ENCODE data around the gene SLC39A12. TPM values are rescaled to one million over a fixed set of nuclear protein-coding genes. Genes with fewer than 3 reads are reported as not detected.
A peak's percentile ranks its signal among the peaks of the same experiment; 100 is the strongest.

Gene SLC39A12
- total RNA-seq (2014; rRNA removed; shearing (Covaris generic)), result not detected in 2 replicates
- polyA plus RNA-seq (2016; fragmentation: Nextera tagmentation; extraction: Ambion mirVana), result not detected in 2 replicates
- long read RNA-seq, result 0 reads

- Mint-ChIP-seq H3K9me3 (peaks cover 7% of the 10 kb centered on the region; the same call in 1 of the 3 replicates), H3K27ac (no peak within 1 kb of the TSS), H3K4me1 (peaks cover 8% of the 10 kb centered on the region; the same call in 2 of the 3 replicates), H3K36me3 (ENCODE audit: low read depth) (peaks cover 2% of the 10 kb centered on the region; the same call in 1 of the 3 replicates), H3K27me3 (ENCODE audit: insufficient read depth, low read depth, poor library complexity) (peaks cover 1% of the 10 kb centered on the region), H3K4me3 (no peak within 1 kb of the TSS)
- Histone ChIP-seq H3K4me1 (ENCODE audit: insufficient read depth) (no peaks in the 10 kb centered on the region), H3K4me2 (no peak within 1 kb of the TSS), H3K9me2 (ENCODE audit: insufficient read depth) (0 out of 2 replicates have a peak, but pooled peaks cover 5% of the 10 kb centered on the region), H3F3A (replicated peaks; ENCODE audit: low read depth) (no peaks in the 10 kb centered on the region), H3K79me2 (replicated peaks; ENCODE audit: insufficient read depth) (no peaks in the 10 kb centered on the region), H3K36me3 (ENCODE audit: insufficient read depth) (no peaks in the 10 kb centered on the region), H2AFZ (peak within 1 kb of the TSS; percentile 91), H3K4me3 (no peak within 1 kb of the TSS), H3K27ac (ENCODE audit: low read depth) (no peak within 1 kb of the TSS), H3K27me3 (ENCODE audit: insufficient read depth) (no peaks in the 10 kb centered on the region), H4K20me1 (replicated peaks; ENCODE audit: insufficient read depth) (no peaks in the 10 kb centered on the region)
- DNase-seq (ENCODE audit: low spot score) (no peak), ATAC-seq (no peak)
- TF ChIP-seq CREB1 (CRISPR knock-in tag; IDR thresholded peaks at IDR 0.05; ENCODE audit: low read depth), result no peak
- TF ChIP-seq NANOG (IDR thresholded peaks at IDR 0.05; ENCODE audit: borderline replicate concordance), result no peak
- TF ChIP-seq CTCF (conservative IDR thresholded peaks at IDR 0.05; ENCODE audit: low read depth in 2 of 2), result no peak
- no peak for TF ChIP-seq ZNF114 (CRISPR knock-in tag; IDR thresholded peaks at IDR 0.05)
- TF ChIP-seq EZH2phosphoT487 (IDR thresholded peaks at IDR 0.05; ENCODE audit: unreplicated experiment), result no peak
- no peak for TF ChIP-seq ZNF462 (CRISPR knock-in tag; IDR thresholded peaks at IDR 0.05)
- TF ChIP-seq POLR2AphosphoS5 (IDR thresholded peaks at IDR 0.05; ENCODE audit: low read depth), result no peak
- no peak for TF ChIP-seq REST (IDR thresholded peaks at IDR 0.05; ENCODE audit: unreplicated experiment)
- no peak for TF ChIP-seq EZH2 (IDR thresholded peaks at IDR 0.05; ENCODE audit: low read depth, unreplicated experiment)
- no peak for TF ChIP-seq ETS1 (IDR thresholded peaks at IDR 0.05)
- TF ChIP-seq ZNF331 (CRISPR knock-in tag; IDR thresholded peaks at IDR 0.05; ENCODE audit: low read depth), result no peak
- TF ChIP-seq STAT1 (IDR thresholded peaks at IDR 0.05; ENCODE audit: unreplicated experiment), result no peak
- no peak for TF ChIP-seq JUNB (IDR thresholded peaks at IDR 0.05; ENCODE audit: unreplicated experiment)
Measured at GRCh38 chr10:17951868-17952371, at the start of gene SLC39A12. Gene SLC39A12, plus strand, starts transcription at chr10:17951918. Its CDS starts 1,359 bp downstream, at chr10:17953277.
